ENCODE results near the gene EPB41L4B. TPM values are rescaled to one million over a fixed set of nuclear protein-coding genes. Genes with fewer than 3 reads are reported as not detected.

EPB41L4B gene
- total and polyA plus RNA-seq, 2 of the 13 experiments (the other 11 are each of a cell fraction or from before 2014, with no cell fraction given): 17.6 to 22.1 TPM

- 0 out of 2 replicates have a peak, but pooled peaks have one; percentile 14 for TF ChIP-seq CTCF (CRISPR knock-in tag; IDR thresholded peaks at IDR 0.05)
- TF ChIP-seq AHDC1 (CRISPR knock-in tag; IDR thresholded peaks at IDR 0.05; ENCODE audit: borderline replicate concordance): no peak
Observed at GRCh38 chr9:109206670-109207069, 114.2 kb downstream of the EPB41L4B start (continued).

- ATAC-seq: peak; percentile 70
- intact Hi-C loops (cut with micrococcal nuclease; ENCODE audit: unreplicated experiment): no loop called here
- Histone ChIP-seq H3K4me1 (ENCODE audit: insufficient read depth, low read length) (peaks cover 6% of the 10 kb centered on the region; the same call in 1 of the 2 replicates), H3K4me2 (ENCODE audit: low read depth, low read length) (no peak overlapping the region), H3K9me3 (ENCODE audit: low read length) (0 out of 2 replicates have a peak, but pooled peaks cover 5% of the 10 kb centered on the region), H3K27me3 (ENCODE audit: control insufficient read depth in 1 of 2, insufficient read depth in 2 of 2, low read length in 2 of 2) (no peaks in the 10 kb centered on the region), H3K9ac (ENCODE audit: insufficient read depth, low read depth, low read length) (no peak overlapping the region), H4K20me1 (ENCODE audit: insufficient read depth, low read length) (no peaks in the 10 kb centered on the region), H3K36me3 (replicated peaks in 1 of 2; ENCODE audit: control insufficient read depth in 1 of 2, insufficient read depth in 2 of 2, low read length in 2 of 2) (no peaks in the 10 kb centered on the region), H3K27ac (ENCODE audit: extremely low read length, insufficient read depth, low read length) (no peak overlapping the region), H3K79me2 (ENCODE audit: insufficient read depth, low read length) (no peaks in the 10 kb centered on the region), H2AFZ (ENCODE audit: low read length) (no peak overlapping the region), H3K4me3 (replicated peaks in 1 of 3; ENCODE audit: insufficient read depth in 1 of 3, low read depth in 2 of 3, low read length in 3 of 3) (no peak overlapping the region)
- DNase-seq (ENCODE audit: low spot score): no peak
- BruUV-seq (replicated peaks): no TSS peak
- ChIA-PET POLR2A (no interaction called here), CTCF (ENCODE audit: low intra/inter-chr PET ratio, low total read pairs) (no interaction called here)
- FAIRE-seq: no peak
- in situ Hi-C loops (cut with HindIII; ENCODE audit: extremely low pct_ligation_motif_present, low pct_unique_long_range_greater_than_20kb): no loop called here
- 0% methylated on average over 1 of the region's 1 CpG for WGBS (ENCODE audit: low lambda C conversion rate)
- TF ChIP-seq POLR2A (IDR thresholded peaks at IDR 0.05; ENCODE audit: insufficient read depth in 1 of 2, low read depth in 2 of 2, low read length in 2 of 2) (no peak), SP4 (CRISPR knock-in tag; IDR thresholded peaks at IDR 0.05) (no peak), SOX13 (IDR thresholded peaks at IDR 0.05) (no peak), SOX13 (CRISPR knock-in tag; conservative IDR thresholded peaks at IDR 0.05 in 1 of 2, IDR thresholded peaks at IDR 0.05 in 1 of 2) (no peak), EEA1 (CRISPR knock-in tag; IDR thresholded peaks at IDR 0.05; ENCODE audit: borderline replicate concordance) (no peak), MTA1 (CRISPR knock-in tag; IDR thresholded peaks at IDR 0.05; ENCODE audit: borderline replicate concordance) (no peak), ZNF788 (CRISPR knock-in tag; IDR thresholded peaks at IDR 0.05; ENCODE audit: borderline replicate concordance) (no peak), POLR2AphosphoS5 (IDR thresholded peaks at IDR 0.05; ENCODE audit: low read depth, low read length) (no peak), ZZZ3 (CRISPR knock-in tag; IDR thresholded peaks at IDR 0.05; ENCODE audit: borderline replicate concordance) (no peak), SMARCC2 (IDR thresholded peaks at IDR 0.05) (no peak), KLF12 (CRISPR knock-in tag; IDR thresholded peaks at IDR 0.05; ENCODE audit: borderline replicate concordance) (no peak), CCDC6 (CRISPR knock-in tag; IDR thresholded peaks at IDR 0.05) (no peak), KDM6A (CRISPR knock-in tag; IDR thresholded peaks at IDR 0.05; ENCODE audit: low read depth) (no peak)
Observed at GRCh38 chr9:109205526-109205925, 115.3 kb downstream of the EPB41L4B start.

All from HepG2 (cell line).